A172 (cell line): ENCODE results near the gene PDCD1. TPM values are rescaled to one million over a fixed set of nuclear protein-coding genes. Genes with fewer than 3 reads are reported as not detected.
A peak's percentile ranks its signal among the peaks of the same experiment; 100 is the strongest.

ENCODE experiments used
- DNase-seq: peaks from one replicate; pipeline ENCODE4 v3.0.0-alpha.2; 2015; ENCODE audit warnings: low spot score
- total RNA-seq: library from RNA; depleted of rRNA; stranded (reverse); fragments of >200 nt; shearing (Covaris generic); gene quantifications from 2 replicates; pipeline ENCODE4 v1.2.3, GENCODE V29; 2014

PDCD1 gene
- total RNA-seq, 1 experiment from 2014 or later: not detected

DNA sequence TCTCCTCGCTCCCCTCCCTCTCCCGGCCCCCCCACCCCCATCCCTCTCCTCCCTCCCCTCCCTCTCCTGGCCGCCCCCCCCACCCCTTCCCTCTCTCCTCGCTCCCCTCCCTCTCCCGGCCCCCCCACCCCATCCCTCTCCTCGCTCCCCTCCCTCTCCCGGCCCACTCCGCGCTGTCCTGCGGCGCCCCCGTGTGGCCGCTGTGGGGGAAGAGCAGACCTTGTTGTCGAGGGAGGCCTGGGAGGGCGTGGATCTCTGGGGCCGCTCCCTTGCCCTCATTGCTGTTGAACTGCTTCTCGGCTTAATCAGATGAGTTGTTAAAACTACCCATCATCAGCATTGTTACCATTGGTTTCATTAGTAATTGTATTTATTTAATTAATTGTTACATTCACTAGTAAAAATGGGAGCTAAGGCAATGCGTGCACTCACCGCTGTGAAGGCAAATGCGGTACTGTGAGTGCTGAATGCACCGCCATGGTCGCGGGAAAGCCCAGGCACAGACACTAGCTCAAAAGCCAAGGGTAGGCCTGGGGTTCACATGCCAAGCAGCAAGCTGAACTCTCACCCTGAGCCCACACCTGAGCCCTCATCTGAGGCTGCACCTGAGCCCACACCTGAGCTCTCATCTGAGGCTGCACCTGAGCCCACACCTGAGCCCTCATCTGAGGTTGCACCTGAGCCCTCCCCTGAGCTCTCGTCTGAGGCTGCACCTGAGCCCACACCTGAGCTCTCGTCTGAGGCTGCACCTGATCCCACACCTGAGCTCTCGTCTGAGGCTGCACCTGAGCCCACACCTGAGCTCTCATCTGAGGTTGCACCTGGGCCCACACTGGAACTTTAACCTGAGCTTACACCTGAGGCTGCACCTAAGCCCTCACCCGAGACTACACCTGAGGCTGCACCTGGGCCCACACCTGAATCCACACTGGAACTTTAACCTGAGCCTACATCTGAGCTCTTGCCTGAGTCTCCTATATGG is 19.6 kb upstream of the PDCD1 start:
- peak; percentile 55 for DNase-seq

DNA sequence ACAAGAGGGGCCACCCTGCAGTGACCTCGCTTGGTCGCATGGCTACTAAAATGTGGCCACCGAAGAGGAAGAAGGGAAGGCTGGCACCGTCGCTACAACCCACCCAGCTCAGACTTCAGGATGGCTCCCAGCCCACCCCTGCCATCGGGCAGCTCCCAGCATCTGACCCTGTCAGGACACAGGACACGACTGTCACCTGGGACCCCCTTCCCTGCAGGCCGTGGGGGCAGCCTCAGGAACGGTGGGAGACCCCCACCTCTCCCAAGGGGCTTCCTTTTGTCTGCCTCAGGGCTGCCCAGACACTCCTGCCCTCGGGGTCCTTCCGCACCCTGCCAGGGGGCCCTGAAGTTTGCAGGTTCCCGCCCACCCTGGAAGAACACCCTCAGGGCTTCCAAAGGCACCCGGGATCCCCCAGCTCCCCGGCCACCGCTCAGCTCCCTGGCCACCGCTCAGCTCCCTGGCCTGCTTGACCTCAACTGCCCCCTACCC is 18.5 kb upstream of the PDCD1 start:
- no peak for DNase-seq

DNA sequence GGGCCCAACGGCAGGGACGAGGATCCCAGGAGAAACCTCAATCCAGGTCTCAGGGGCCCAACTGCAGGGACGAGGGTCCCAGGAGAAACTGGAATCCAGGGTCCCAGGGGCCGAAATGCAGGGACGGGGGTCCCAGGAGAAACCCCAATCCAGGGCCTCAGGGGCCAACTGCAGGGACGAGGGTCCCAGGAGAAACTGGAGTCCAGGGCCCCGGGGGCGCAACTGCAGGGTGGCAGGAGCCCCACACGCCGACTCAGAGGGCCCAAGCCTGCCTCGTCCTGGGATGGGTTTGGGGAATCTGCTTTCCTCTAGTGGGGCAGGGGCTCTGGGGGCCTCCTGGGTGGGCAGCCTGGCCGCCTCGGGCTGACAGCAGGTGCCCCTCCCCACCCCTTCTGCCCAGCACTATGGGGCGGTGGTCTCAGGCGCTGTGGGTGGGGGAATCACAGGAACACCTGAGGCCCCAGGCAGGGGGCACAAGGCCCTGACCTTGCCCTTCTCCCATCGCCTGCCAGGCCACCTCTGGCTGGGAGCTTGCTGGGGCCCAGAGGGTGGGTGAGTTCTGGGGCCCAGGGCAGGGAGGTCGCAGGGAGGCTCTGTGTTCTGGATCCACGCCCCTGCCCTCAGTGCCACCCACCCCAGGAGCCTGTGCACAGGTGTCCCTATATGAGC is 18.0 kb upstream of the PDCD1 start:
- DNase-seq: no peak

DNA sequence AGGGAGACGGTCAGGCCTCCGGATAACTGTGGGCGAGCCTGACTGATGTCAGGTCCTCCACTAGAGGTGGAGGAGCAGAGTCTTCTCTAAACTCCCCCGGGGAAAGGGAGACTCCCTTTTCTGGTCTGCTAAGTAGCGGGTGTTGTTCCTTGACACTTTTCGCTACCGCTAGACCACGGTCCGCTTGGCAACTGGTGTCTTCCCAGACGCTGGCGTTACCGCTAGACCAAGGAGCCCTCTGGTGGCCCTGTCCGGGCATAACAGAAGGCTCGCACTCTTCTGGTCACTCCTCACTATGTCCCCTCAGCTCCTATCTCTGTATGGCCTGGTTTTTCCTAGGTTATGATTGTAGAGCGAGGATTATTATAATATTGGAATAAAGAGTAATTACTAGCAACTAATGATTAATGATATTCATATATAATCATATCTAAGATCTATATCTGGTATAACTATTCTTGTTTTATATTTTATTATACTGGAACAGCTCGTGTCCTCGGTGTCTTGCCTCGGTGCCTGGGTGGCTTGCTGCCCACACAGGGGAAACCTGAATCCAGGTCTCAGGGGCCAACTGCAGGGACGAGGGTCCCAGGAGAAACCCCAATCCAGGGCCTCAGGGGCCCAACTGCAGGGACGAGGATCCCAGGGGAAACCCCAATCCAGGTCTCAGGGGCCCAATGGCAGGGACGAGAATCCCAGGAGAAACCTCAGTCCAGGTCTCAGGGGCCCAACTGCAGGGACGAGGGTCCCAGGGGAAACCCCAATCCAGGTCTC is 17.2 kb upstream of the PDCD1 start:
- DNase-seq: peak; percentile 47

DNA sequence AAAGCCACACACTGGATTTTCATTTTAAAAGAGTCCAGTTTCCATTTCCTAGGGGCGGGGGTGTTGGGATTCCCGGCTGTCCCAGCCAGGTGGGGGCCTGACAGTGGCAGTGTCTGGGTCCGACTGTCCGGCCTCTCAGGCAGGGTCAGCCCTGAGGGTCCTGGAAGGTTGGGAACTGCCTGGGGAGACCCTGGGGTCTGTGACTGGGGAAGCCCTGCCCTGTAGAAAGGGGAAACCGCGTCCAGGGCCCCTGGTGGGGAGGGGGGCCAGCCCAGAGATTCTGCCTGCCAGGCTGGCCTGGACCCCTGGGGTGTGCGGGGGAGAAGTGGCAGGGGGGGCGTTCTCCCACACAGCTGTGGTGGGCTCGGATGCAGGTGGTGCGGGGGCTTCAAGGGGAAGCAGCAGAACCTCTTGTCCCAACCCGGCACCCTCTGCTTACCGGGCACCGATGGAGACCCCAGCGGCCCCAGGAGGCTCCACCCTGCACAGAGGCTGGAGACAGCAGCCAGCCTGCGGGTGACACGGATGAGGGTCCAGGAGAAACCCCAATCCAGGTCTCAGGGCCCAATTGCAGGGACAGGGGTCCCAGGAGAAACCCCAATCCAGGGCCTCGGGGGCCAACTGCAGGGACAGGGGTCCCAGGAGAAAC is 15.7 kb upstream of the PDCD1 start:
- DNase-seq: no peak

DNA sequence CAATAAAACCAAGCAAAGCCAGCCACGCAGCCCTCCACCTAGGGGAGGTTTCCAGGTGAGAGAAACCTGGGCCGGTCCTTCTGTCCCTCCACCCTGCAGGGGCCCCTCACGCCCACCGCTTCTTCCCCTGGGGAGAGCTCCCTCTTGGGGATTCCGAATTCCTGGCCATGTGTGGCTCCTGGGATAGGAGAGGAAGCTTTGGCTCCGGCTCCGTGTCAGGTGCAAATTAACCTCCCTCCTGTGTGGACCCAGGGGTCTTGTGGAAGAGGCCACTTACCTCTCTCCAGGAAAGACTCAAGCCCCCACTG is 15.1 kb upstream of the PDCD1 start:
- DNase-seq: no peak

DNA sequence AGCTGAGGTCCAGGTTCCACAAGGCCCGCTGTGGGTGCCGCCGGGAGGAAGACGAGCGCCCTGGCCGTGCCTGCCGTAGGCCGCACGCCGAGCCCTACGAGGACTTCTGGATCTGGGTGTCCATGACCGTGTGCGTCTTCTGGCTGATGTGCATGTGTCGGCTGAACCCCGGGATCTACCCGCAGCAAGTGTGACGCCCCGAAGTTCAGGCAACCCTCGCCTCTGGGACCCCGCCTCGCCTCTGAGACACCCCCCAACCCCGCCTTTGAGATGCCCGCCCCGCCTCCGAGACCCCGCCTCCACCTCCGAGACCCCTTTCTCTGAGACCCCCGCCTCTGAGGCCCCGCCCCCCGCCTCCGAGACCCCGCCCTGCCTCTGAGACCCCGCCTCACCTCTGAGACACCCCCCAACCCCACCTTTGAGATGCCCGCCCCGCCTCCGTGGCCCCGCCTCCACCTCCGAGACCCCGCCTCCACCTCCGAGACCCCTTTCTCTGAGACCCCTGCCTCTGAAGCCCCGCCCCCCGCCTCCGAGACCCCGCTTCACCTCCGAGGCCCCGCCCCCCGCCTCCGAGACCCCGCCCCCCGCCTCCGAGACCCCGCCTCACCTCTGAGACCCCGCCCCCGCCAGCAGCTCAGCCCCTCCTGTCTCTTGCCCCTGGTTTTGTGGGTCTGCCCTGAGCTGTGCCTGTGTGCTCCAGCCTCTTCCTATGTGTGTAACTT is 14.5 kb upstream of the PDCD1 start:
- no peak for DNase-seq

DNA sequence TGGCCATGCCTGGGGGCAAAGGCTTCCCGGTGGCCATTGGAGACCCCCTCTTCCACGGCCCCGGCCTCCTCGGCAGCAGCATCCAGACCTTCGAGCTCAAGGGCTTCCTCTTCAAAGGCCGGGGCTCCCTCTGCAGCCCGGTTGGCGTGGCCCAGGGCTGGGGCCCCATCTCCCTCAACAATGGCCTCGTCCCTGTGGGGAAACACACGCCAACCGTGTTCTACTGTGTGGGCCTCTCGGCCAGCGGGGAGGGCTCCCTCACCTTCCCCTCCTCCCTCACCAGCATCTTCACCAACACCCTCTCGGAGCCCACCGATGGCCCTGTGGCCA is 13.6 kb upstream of the PDCD1 start:
- no peak for DNase-seq

DNA sequence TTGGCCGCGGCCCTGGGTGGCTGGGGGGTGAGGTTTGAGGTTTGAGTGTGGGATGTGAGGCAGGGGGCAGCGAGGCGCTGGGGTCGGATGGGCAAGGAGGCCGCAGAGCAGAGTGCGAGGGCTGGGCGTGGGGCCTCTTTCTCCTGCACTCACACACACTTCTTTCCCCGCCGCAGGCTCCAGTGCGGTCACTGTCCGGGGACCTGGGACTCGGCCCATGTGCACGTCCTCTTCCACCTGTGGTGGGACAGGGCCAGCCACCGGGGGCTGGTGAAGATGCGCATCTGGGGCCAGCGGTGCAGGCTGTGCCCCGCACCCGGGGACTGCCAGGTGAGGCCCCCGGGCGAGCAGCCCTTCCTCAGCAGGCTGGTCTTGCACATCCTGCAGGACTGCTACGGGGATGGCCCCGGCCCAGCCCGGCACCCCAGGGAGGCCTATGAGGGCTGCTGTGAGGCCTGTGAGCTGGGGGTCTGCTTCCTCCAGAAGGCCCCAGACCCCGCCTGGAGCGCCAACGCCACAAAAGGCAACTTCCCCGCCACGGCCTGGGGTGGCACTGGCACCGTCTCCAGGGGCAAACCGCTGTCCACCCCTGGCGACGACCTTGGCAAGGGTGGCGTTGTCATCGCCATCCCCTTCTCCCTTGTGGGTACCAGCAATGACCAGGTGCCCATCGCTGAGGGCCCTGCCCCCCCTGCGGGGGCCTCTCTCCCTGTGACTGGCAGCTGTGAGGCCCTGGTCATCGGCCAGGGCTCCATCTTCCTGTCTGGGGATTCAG is 13.0 kb upstream of the PDCD1 start:
- no peak for DNase-seq

DNA sequence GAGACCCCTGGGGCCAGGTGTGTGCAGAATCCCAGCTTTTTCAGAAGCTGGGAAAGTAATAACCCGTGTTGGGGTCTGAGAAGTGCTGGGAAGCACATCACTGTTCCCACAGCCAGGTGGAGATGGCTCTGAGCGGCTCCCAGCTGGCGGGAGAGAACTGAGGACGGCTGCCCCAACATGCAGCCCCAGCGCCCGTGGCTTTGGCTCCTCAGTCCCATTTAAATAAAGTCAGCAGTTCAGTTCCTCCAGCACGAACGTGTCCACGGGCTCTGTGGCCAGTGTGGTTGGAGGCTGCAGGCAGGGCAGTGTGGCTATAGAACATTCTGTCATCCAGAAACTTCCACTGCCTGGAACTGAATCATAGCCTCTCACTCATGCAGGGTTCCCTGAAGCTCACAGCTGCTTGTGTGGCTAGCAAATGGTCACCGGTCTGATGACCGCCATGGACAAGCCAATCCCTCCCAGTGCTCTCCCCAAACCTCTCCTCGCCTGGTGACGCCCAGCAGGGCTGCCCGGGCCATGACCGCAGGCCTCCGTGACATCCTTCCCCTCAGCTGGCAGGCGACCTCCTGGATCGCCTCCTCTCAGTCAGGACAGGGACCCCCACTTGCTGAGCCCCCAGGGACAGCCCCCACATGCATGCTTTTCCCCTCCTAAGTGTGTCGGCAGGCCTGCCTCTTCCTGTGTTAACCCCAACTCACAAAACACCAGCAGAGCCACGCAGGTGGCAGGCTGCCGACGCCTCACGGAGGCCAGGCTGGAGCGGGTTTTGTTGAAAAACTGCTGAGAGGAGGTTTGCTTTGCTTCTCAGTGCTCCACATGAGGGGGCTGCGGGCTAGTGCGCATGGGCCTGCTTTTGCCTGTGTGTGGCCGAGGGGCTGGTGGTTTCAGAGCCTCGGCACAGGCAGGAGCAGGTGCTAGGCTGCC is 12.2 kb upstream of the PDCD1 start:
- DNase-seq: no peak

DNA sequence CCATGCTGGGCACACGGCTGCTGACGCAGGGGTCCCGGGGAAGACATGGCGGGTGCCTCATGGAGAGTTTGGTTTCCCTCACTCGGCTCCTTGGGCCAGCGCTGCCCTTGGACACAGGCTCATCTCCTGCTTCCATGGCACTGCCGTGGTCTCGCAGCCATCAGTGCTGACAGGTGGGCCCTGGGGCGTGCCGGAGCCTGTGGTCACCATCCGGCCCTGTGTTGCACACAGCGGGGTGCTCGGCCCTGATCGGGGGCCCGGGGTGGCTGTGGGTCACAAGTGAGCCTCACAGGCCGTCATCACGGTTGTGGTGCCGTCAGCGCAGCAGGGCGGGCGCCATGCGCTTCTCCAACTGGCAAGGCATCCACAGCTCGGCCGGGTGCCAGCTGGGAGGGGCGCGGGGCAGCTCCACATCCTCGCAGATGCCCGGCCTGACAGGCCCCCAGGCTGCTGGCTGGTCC is 11.4 kb upstream of the PDCD1 start:
- no peak for DNase-seq

DNA sequence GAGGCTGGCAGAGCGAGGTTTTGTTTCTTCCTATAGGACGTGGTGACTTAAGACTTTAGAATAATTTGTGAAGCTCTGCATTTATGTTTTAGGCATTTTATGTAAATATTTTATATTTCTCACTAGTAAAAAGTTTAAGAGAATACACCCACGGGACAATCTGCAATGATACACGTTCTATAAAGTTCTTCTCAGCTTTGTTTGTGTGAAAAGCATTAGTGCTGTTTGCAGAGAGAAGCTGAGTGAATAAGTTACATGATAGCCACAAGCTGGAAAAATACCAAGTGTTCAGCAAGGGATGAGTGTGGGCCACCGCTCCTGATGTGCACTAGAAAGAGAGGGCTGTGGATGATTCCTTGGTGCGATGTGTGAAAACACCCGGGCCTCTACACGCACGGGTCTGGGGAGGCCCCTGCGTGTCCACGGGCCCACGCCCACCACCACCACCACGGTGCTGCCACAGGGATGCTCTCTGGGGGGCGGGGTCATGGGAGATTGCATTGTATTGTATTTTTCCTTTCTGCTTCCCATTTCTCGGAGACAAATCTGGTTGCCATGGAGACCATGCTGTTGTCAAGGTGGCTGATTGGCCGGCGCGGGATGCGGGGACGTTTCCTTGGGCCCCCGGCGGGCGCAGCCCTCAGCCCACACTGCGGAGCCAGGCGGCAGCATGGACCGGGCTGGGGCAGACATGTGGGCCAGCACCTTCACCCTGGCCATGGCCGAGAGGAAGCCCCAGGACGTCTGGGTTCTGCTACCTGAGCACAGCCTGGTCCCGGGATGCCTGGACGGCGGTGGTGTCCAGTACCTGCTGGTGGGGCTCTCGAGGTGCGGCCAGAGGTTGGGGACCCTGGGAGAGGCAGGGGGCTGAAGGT is 10.6 kb upstream of the PDCD1 start, which contains the start of gene RTP5:
TSS of gene RTP5 (plus strand) at position 643 of the 875 bp plus-strand sequence. CDS start at position 671, 28 bp downstream.
- no peak for DNase-seq

DNA sequence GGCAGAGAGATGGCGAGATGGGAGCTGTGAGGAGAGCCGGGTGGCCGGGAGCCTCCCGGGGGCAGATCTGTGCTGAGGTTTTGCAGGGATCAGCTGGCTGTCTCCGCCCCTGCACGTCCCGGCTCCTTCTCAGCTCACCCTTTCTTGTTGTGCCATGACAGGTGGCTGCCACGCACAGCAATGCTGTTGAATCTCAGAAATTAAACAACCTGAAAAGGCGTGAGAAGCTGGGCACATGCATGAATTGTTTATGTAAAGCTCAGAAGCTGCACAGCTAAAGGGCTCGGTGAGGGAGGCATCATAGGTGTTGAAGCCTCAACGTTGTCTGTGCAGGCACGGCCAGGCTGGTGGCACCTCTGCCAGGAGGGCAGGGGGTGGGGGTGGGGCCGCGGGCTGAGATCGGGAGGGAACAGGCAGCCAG is 10.0 kb upstream of the PDCD1 start:
- no peak for DNase-seq

DNA sequence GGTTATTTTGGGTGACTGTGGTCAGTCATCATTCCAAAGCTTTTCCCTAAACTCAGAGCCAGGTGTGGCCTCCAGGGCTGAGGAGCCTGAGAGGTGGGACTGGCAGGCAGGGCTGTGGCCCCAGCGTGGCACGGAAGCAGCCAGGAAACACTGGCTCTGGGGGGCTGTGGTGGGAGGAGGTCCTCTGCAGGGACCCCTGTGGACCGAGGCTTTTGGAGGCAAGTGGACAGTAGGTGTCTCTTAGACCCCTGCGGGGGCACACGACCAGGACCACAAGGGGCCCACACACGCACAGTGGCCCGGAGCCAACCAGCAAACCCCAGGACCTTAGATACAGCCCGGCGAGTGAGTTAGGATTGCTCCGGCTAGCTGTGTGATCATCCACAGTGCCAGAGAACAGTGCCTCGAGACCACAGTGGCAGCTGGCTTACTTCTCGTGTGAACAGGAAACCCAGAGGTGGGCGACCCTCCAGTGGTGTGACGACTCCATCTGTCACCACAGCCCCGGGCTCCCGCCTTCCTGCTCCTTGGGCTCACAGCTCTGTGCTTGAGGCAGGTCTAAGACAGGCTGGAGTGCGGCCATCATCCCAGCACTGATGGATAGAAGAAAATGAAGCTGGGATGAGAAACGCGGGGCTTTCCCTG is 9.2 kb upstream of the PDCD1 start:
- no peak for DNase-seq

DNA sequence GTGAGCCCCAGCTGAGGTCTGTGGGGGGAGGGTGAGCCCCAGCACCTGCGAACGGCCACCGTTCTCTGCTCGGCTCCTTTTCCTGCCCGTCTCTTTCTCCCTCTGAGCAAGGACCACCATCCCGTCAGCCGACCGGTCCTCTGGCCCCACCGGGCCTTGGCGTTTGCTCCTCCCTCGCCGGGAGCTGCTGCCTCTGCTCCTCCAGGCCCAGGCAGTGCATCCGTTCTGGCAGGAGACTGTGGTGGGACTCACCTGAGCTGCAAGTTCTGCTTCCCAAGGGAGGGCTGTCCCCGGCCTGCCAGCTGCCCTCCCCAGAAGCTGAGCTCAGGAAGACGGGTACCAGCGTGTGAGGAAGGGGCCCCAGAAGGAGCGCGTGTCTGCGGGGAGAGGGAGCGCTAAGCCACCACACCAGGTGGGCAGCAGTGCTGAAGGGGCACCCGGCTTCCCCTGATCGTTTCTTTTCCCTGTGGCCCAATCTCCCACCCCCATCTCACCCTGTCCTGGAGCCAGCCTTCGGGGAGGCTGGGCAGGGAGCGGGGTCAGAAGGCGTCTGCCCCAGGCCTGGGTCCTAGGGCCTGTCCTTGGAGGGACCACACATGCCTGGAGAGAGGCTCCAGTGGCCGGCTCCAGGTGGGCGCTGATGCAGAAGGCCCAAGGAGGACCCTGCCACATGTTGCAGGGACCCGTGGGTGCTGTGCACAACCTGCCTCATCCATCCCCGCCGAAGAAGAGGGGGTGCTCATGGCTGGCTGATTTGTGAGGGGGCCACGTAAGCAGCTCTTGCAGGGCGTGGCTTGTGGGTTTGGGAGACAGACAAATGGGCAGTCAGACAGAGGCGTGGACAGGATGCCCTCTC is 8.3 kb upstream of the PDCD1 start:
- DNase-seq: no peak

DNA sequence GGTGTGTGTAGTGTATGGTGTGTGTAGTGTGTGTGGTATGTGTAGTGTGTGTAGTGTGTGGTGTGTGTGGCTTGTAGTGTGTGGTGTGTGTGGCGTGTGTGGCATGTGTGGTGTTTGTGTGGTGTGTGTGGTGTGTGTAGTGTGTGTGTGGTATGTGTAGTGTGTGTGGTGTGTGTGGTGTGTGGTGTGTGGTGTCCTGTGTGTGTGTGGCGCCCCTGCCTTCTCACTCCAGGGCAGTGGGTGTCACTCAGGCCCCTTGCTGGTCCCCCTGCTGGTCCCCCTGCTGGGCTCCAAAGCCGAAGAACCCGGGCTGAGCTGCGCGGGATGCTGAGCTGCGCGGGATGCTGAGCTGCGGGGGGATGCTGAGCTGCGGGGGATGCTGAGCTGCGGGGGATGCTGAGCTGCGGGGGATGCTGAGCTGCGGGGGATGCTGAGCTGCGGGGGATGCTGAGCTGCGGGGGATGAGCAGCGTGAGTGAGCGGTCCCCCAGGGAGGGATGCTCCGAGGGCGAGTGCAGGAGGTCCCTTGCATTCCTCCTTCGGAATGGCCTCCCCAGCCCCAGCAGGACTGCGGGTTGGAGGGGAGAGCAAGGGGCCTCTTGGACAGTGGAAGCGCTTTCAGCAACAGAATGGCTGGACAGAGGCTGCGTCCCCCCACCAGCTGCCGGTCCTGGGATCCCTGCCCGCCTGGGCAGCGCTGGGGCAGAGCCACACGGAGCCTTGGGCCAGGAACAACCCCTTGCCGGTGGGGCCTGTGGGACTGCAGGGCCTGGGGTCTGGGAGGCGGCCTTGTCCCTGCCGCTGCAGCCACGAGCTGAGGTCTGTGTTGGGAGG is 7.5 kb upstream of the PDCD1 start:
- DNase-seq: no peak
